ENCODE results near the gene CARD9. TPM values are rescaled to one million over a fixed set of nuclear protein-coding genes. Genes with fewer than 3 reads are reported as not detected.

The CARD9 gene
- total and polyA plus RNA-seq, 2 donors (not counting 1 experiment from before 2014, with no cell fraction given), result 0.69 to 3.3 TPM

GRCh38 chr9:136332482-136332983 is 40.9 kb downstream of the CARD9 start:
- Histone ChIP-seq H3K4me1 (ENCODE audit: control insufficient read depth, extremely low read depth, insufficient read depth, low read length) (peaks cover 10% of the 10 kb centered on the region), H4K20me1 (ENCODE audit: control insufficient read depth, extremely low read depth, insufficient read depth, low read length) (no peaks in the 10 kb centered on the region), H3K4me2 (ENCODE audit: extremely low read depth, insufficient read depth, low read length) (no peak overlapping the region), H3K27me3 (ENCODE audit: control insufficient read depth, insufficient read depth, low read length) (no peaks in the 10 kb centered on the region), H3K27ac (ENCODE audit: insufficient read depth, low read length) (no peak overlapping the region), H3K4me3 (replicated peaks in 1 of 4; ENCODE audit: control extremely low read depth in 1 of 4, insufficient read depth in 1 of 4, low read depth in 3 of 4, low read length in 4 of 4) (no peak overlapping the region), H2AFZ (ENCODE audit: low read length) (no peak overlapping the region), H3K9ac (ENCODE audit: insufficient read depth, low read length) (no peak overlapping the region), H3K9me3 (ENCODE audit: control insufficient read depth, insufficient read depth, low read depth, low read length) (no peaks in the 10 kb centered on the region), H3K79me2 (ENCODE audit: control insufficient read depth, insufficient read depth, low read length) (peaks cover 64% of the 10 kb centered on the region), H3K36me3 (ENCODE audit: control insufficient read depth, insufficient read depth, low read length) (peaks cover 30% of the 10 kb centered on the region)
- no peak for TF ChIP-seq EZH2 (IDR thresholded peaks at IDR 0.05; ENCODE audit: low read length, missing control alignments)
- no peak for TF ChIP-seq CTCF (conservative IDR thresholded peaks at IDR 0.05 in 1 of 2, IDR thresholded peaks at IDR 0.05 in 1 of 2; ENCODE audit: low read depth in 1 of 2, low read length in 2 of 2)
- DNase-seq (ENCODE audit: low read depth in 2 of 2), result no peak

- DNase-seq (ENCODE audit: low read depth in 2 of 2), result no peak
- TF ChIP-seq EZH2 (IDR thresholded peaks at IDR 0.05; ENCODE audit: low read length, missing control alignments) (no peak), CTCF (conservative IDR thresholded peaks at IDR 0.05 in 1 of 2, IDR thresholded peaks at IDR 0.05 in 1 of 2; ENCODE audit: low read depth in 1 of 2, low read length in 2 of 2) (no peak)
- no peak overlapping the region for H2AFZ ChIP-seq (ENCODE audit: low read length)
- H3K79me2 ChIP-seq (ENCODE audit: control insufficient read depth, insufficient read depth, low read length), result peaks cover 64% of the 10 kb centered on the region
- no peak overlapping the region for H3K9ac ChIP-seq (ENCODE audit: insufficient read depth, low read length)
- H3K27ac ChIP-seq (ENCODE audit: insufficient read depth, low read length), result no peak overlapping the region
- no peaks in the 10 kb centered on the region for H3K27me3 ChIP-seq (ENCODE audit: control insufficient read depth, insufficient read depth, low read length)
- no peaks in the 10 kb centered on the region for H3K9me3 ChIP-seq (ENCODE audit: control insufficient read depth, insufficient read depth, low read depth, low read length)
- no peak overlapping the region for H3K4me3 ChIP-seq (replicated peaks in 1 of 4; ENCODE audit: control extremely low read depth in 1 of 4, insufficient read depth in 1 of 4, low read depth in 3 of 4, low read length in 4 of 4)
- H3K4me2 ChIP-seq (ENCODE audit: extremely low read depth, insufficient read depth, low read length), result no peak overlapping the region
- peaks cover 13% of the 10 kb centered on the region for H3K4me1 ChIP-seq (ENCODE audit: control insufficient read depth, extremely low read depth, insufficient read depth, low read length)
- H3K36me3 ChIP-seq (ENCODE audit: control insufficient read depth, insufficient read depth, low read length), result peaks cover 25% of the 10 kb centered on the region
- no peaks in the 10 kb centered on the region for H4K20me1 ChIP-seq (ENCODE audit: control insufficient read depth, extremely low read depth, insufficient read depth, low read length)
These were observed 41.6 kb downstream of the CARD9 start for GRCh38 chr9:136331556-136332481.

- Histone ChIP-seq H3K4me3 (replicated peaks in 1 of 4; ENCODE audit: control extremely low read depth in 1 of 4, insufficient read depth in 1 of 4, low read depth in 3 of 4, low read length in 4 of 4) (no peak overlapping the region), H3K79me2 (ENCODE audit: control insufficient read depth, insufficient read depth, low read length) (peaks cover 64% of the 10 kb centered on the region), H3K4me2 (ENCODE audit: extremely low read depth, insufficient read depth, low read length) (no peak overlapping the region), H2AFZ (ENCODE audit: low read length) (no peak overlapping the region), H3K27ac (ENCODE audit: insufficient read depth, low read length) (no peak overlapping the region), H3K27me3 (ENCODE audit: control insufficient read depth, insufficient read depth, low read length) (no peaks in the 10 kb centered on the region), H3K36me3 (ENCODE audit: control insufficient read depth, insufficient read depth, low read length) (peaks cover 19% of the 10 kb centered on the region), H3K9me3 (ENCODE audit: control insufficient read depth, insufficient read depth, low read depth, low read length) (no peaks in the 10 kb centered on the region), H3K9ac (ENCODE audit: insufficient read depth, low read length) (no peak overlapping the region), H3K4me1 (ENCODE audit: control insufficient read depth, extremely low read depth, insufficient read depth, low read length) (peaks cover 19% of the 10 kb centered on the region), H4K20me1 (ENCODE audit: control insufficient read depth, extremely low read depth, insufficient read depth, low read length) (no peaks in the 10 kb centered on the region)
- TF ChIP-seq EZH2 (IDR thresholded peaks at IDR 0.05; ENCODE audit: low read length, missing control alignments), result no peak
- TF ChIP-seq CTCF (conservative IDR thresholded peaks at IDR 0.05 in 1 of 2, IDR thresholded peaks at IDR 0.05 in 1 of 2; ENCODE audit: low read depth in 1 of 2, low read length in 2 of 2), result no peak
- no peak for DNase-seq (ENCODE audit: low read depth in 2 of 2)
These were observed 42.4 kb downstream of the CARD9 start for GRCh38 chr9:136331030-136331429.

Data from fibroblast of lung (primary cell).